Renal pelvis (tissue), 4 donors: ENCODE results near the gene RASGRP4. TPM values are rescaled to one million over a fixed set of nuclear protein-coding genes. Genes with fewer than 3 reads are reported as not detected.

Experiments used
- DNase-seq: peaks from one replicate; pipeline ENCODE4 v3.0.0-alpha.2; 2013
- polyA plus RNA-seq, 3 donors: library from polyadenylated mRNA; unstranded; fragments of 120-200 nt; gene quantifications; one replicate each; pipeline ENCODE4 v1.2.1, GENCODE V29; 2013; ENCODE audit not compliant: insufficient read length in 3 of 3

The RASGRP4 gene
- polyA plus RNA-seq, 3 donors: 0.81 to 0.96 (median 0.84) TPM

GRCh38 chr19:38389101-38389925 is 36.7 kb downstream of the RASGRP4 start:
- no peak for DNase-seq

- DNase-seq: peak; percentile 72
Observed at GRCh38 chr19:38388349-38389100, 37.5 kb downstream of the RASGRP4 start, which contains the start of gene SPRED3. TSS of gene SPRED3 (plus strand) at chr19:38388697. CDS start at chr19:38390303, 1,606 bp downstream.

- peak; percentile 75 for DNase-seq
Observed at GRCh38 chr19:38387550-38388348, 38.3 kb downstream of the RASGRP4 start, which contains the start of gene GGN. TSS of gene GGN (minus strand) at chr19:38388034. CDS start at chr19:38387261, 773 bp downstream.

GRCh38 chr19:38386971-38387549 is 39.0 kb downstream of the RASGRP4 start:
- DNase-seq: no peak

GRCh38 chr19:38386300-38386970 is 39.6 kb downstream of the RASGRP4 start:
- DNase-seq: no peak

GRCh38 chr19:38385804-38386257 is 40.2 kb downstream of the RASGRP4 start:
- no peak for DNase-seq

- no peak for DNase-seq
Observed at GRCh38 chr19:38385057-38385803, 40.8 kb downstream of the RASGRP4 start.

GRCh38 chr19:38384209-38385027 is 41.6 kb downstream of the RASGRP4 start:
- no peak for DNase-seq

GRCh38 chr19:38383743-38384142 is 42.3 kb downstream of the RASGRP4 start:
- no peak for DNase-seq

GRCh38 chr19:38383184-38383583 is 42.8 kb downstream of the RASGRP4 start:
- no peak for DNase-seq

- DNase-seq: no peak
Observed at GRCh38 chr19:38381138-38381537, 44.9 kb downstream of the RASGRP4 start.

- DNase-seq: no peak
Observed at GRCh38 chr19:38378866-38379265, 47.2 kb downstream of the RASGRP4 start.

GRCh38 chr19:38377052-38377451 is 49.0 kb downstream of the RASGRP4 start:
- no peak for DNase-seq

- no peak for DNase-seq
Observed at GRCh38 chr19:38376576-38376975, 49.4 kb downstream of the RASGRP4 start.

- DNase-seq: no peak
Observed at GRCh38 chr19:38375748-38376147, 50.3 kb downstream of the RASGRP4 start.

GRCh38 chr19:38375098-38375493 is 50.9 kb downstream of the RASGRP4 start:
- DNase-seq: no peak

- DNase-seq: peak; percentile 99
Observed at GRCh38 chr19:38374332-38375097, 51.5 kb downstream of the RASGRP4 start, which contains the start of gene PSMD8. TSS of gene PSMD8 (plus strand) at chr19:38374571. CDS start at chr19:38374602, 31 bp downstream.

- DNase-seq: no peak
Observed at GRCh38 chr19:38373907-38374331, 52.1 kb downstream of the RASGRP4 start.
